Fibroblast of skin of left biceps (primary cell): Measurements from ENCODE around the gene SLC7A7.
"Not testable (repeated sequence)": the region's sequence is repeated elsewhere in the genome, so short reads cannot be mapped to it uniquely, and the experiment has no call there.

ENCODE experiments used
- DNase-seq, 2 experiments: peaks; one replicate each; pipeline ENCODE4 v3.0.0-alpha.2; 2013; ENCODE audit warnings: low read depth in 2 of 2

SLC7A7 gene

DNA sequence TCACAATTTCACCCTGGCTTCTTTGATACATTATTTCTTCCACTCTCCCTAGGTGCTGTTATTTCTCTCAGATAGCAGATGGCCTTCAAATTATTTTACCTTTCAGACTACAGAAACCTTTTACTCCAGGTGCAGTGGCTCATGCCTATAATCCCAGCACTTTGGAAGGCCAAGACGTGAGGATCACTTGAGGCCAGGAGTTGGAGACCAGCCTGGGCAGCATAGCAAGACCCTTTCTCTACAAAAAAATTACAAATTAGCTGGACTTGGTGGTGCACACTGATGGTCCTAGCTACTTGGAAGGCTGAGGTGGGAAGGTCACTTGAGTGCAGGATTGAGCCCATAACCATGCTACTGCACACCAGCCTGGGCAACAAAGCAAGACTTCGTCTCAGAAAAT lies 23.1 kb downstream of the SLC7A7 start:
- DNase-seq = no peak

DNA sequence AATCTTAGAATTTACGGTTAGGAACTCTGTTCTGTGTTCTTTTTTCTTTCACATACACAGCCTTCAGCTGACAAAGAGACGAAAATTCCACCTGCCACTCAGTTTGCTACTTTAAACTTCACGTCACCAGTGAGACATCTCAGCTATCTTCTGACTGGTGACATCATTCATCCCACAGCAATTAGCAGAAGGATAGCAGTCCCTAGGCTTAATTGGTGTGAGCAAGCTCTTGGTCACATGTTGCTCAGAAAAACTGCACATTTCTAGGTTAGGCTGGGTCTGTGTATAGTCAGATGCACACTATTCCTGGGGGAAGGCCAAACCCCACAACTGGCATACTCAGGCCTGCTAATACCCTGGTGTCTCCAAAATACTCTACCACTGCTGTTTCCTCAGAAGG lies 23.9 kb downstream of the SLC7A7 start:
- no peak for DNase-seq

GRCh38 chr14:22786685-22787084 lies 28.6 kb downstream of the SLC7A7 start:
- no peak for DNase-seq

- DNase-seq = no peak
Measured at GRCh38 chr14:22781301-22781991, 33.8 kb downstream of the SLC7A7 start.

DNA sequence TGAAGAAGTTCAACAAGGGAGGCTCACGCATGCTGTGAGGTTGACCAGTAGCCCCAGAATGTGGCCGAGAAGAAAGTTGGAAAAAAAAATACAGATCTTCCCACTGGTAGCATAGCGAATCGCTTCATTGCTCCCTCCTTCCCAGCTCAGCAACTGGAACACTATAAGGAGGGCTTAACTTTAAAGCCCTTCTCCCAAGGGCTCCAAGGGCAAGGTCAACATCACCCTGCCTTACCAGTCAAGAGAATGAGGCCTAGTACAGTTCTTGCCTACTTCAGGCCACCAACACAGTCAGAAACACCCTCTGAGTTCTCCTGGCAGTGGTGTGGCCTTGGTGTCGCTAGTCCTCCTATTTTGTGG lies 34.3 kb downstream of the SLC7A7 start:
- no peak for DNase-seq

GRCh38 chr14:22780105-22780679 lies 35.0 kb downstream of the SLC7A7 start:
- no peak for DNase-seq

GRCh38 chr14:22778084-22778483 lies 37.2 kb downstream of the SLC7A7 start:
- DNase-seq = no peak

DNA sequence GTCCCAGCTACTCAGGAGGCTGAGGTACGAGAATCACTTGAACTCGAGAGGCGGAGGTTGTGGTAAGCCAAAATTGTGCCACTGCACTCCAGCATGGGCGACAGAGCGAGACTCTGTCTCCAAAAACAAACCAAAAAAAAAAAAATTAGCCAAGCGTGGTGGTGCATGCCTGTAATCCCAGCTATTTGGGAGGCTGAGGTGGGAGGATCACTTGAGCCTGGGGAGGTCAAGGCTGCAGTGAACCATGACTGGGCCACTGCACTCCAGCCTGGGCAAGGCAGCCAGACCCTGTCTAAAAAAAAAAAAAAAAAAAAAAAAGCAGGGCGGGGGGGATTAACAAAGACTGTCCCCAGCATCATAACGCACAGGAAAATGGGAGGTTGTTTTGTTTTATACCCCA lies 38.4 kb downstream of the SLC7A7 start:
- not testable (repeated sequence) for DNase-seq

DNA sequence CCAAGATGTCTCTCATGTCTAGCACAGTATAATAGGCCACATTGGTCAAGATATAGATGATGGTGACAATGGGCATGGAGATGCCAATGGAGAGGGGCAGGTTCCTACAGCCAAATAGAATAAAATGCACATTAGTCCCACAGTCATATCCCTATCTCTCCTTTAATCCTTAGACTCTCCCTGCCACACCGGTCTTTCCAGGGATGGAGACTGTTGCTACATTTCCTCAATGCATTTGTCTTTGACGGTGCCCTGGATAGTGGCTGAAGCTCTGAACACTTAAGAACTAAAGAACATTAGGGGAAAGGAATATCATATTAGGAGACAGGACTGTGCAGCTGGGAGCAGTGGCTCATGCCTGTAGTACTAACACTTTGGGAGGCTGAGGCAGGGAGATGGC lies 39.0 kb downstream of the SLC7A7 start:
- no peak for DNase-seq

DNA sequence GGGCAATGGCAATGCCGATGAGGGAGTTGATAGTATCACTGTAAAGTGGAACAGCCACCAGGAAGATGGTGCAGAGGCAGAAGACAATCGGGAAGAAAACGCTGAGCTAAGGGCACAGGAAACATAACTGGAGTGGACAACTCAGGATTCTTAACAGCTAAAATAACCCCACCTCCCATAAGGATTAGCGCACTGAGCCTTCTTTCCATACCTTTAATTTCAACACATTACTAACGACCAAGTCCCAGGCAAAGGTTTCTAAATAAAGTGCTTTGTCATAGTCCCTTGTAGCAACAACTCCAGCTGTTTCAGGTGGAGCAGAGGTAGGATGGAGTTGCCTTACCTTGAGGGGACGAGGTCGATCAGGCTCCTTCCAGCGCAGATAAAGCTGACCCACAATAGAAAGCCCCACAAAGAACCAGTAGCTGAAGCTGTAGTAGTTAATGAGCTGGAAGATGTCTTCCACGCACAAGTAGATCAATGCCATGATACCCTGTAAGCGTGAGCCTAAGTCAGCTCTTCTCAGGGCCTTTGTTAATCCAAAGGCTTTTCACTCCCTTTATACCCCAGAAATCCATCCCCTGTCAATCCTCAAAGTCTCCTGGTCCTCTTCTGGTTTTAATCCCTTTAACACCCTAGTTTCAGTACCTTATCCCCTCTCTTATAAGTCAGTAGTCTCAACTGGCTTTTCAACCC lies 41.1 kb downstream of the SLC7A7 start:
- no peak for DNase-seq

GRCh38 chr14:22773162-22774010 lies 41.8 kb downstream of the SLC7A7 start:
- DNase-seq = no peak

- DNase-seq = no peak
Measured at GRCh38 chr14:22772725-22773124, 42.5 kb downstream of the SLC7A7 start.

DNA sequence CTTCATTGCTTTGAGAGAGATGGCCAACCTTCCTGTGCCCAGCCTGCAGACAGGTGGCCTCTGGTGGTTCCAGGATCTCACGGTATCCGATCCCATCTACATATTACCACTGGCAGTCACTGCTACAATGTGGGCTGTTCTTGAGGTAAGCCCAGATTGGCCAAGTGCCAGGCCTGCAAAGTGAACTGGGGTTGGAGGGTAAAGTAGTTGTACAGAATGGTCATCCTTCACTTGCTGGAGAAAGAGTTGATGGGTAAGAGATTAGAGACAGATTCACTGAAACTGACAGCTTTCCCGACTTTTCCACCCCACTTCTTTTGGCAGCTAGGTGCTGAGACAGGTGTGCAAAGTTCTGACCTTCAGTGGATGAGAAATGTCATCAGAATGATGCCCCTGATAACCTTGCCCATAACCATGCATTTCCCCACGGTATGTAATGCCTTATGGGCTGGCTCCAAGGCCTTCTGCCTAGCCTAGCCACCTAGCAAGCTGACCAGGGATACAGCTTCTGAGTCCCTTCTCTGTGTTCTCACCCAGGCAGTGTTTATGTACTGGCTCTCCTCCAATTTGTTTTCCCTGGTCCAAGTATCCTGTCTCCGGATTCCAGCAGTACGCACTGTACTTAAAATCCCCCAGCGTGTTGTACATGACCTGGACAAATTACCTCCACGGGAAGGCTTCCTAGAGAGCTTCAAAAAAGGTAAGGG lies 44.6 kb downstream of the SLC7A7 start:
- no peak for DNase-seq

- no peak for DNase-seq
Measured at GRCh38 chr14:22769369-22769768, 45.9 kb downstream of the SLC7A7 start.

- no peak for DNase-seq
Measured at GRCh38 chr14:22768947-22769346, 46.3 kb downstream of the SLC7A7 start.

GRCh38 chr14:22767323-22767589 lies 48.0 kb downstream of the SLC7A7 start:
- no peak for DNase-seq

- DNase-seq = peak; percentile 96
Measured at GRCh38 chr14:22766457-22767322, 48.5 kb downstream of the SLC7A7 start, which contains the start of gene OXA1L. Gene OXA1L (plus strand): TSS chr14:22766688. CDS start chr14:22766702, 14 bp downstream.

DNA sequence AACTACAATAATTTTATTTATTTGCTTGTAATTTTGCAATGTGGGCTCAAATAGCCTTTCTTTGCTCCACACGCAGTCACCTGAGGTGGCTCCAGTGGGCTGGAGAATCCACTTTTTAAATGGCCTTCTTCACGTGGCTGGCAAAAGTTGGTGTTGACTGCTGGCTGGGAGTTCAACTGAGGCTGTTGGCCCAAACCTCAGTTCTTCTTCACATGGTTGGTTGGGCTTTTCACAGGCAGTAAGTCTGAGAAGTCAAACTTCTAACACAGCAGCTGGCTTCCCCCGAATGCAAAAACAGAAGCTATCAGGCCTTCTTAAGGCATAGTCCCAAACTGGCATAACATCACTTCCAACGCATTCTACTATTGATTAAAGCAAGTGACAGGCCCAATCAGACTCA lies 50.9 kb downstream of the SLC7A7 start:
- DNase-seq = no peak

DNA sequence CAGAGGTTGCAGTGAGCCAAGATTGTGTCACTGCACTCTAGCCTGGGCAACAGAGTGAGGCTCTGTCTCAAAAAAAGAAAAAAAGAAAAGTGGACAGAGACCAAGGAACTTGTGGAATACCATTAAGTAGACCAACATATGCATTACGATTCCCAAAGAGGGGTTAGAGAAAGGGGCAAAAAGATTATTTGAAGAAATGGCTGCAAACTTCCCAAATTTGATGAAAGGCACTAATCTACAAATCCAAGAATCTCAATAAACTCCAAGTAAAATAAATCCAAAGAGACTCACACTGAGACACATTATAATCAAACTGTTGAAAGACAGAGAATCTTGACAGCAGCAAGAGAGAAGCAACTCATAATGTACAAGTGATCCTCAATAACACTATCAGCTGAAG lies 53.5 kb downstream of the SLC7A7 start:
- no peak for DNase-seq

DNA sequence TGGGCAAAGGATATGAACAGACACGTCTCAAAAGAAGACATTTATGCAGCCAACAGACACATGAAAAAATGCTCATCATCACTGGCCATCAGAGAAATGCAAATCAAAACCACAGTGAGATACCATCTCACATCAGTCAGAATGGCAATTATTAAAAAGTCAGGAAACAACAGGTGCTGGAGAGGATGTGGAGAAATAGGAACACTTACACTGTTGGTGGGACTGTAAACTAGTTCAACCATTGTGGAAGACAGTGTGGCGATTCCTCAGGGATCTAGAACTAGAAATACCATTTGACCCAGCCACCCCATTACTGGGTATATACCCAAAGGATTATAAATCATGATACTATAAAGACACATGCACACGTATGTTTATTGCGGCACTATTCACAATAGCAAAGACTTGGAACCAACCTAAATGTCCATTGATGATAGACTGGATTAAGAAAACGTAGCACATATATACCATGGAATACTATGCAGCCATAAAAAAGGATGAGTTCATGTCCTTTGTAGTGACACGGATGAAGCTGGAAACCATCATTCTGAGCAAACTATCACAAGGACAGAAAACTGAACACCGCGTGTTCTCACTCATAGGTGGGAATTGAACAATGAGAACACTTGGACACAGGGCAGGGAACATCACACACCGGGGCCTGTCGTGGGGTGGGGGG lies 57.1 kb downstream of the SLC7A7 start:
- DNase-seq = not testable (repeated sequence)
